Ishikawa (cell line): ENCODE results near the gene TPO.

Experiments
- CEBPB ChIP-seq: IDR thresholded peaks from 2 replicates; pipeline ENCODE4 v1.6.1; 2012
- CREB1 ChIP-seq: IDR thresholded peaks from 2 replicates; pipeline ENCODE4 v1.6.1; 2012; ENCODE audit warnings: low read depth
- EGR1 ChIP-seq: IDR thresholded peaks from 2 replicates; pipeline ENCODE4 v1.6.1; 2012
- EP300 ChIP-seq: IDR thresholded peaks from 2 replicates; pipeline ENCODE4 v1.6.1; 2012; ENCODE audit warnings: borderline replicate concordance
- FOXM1 ChIP-seq: IDR thresholded peaks from 2 replicates; pipeline ENCODE4 v1.6.1; 2012; ENCODE audit warnings: low read depth, borderline replicate concordance
- MAX ChIP-seq: IDR thresholded peaks from 2 replicates; pipeline ENCODE4 v1.6.1; 2012
- NFIC ChIP-seq: IDR thresholded peaks from 2 replicates; pipeline ENCODE4 v1.6.1; 2012
- RAD21 ChIP-seq: IDR thresholded peaks from 2 replicates; pipeline ENCODE4 v1.6.1; 2012; ENCODE audit warnings: low read depth
- REST ChIP-seq: IDR thresholded peaks from 2 replicates; pipeline ENCODE4 v1.6.1; 2012; ENCODE audit warnings: low read depth, mild to moderate bottlenecking
- TAF1 ChIP-seq: IDR thresholded peaks from 2 replicates; pipeline ENCODE4 v1.6.1; 2012; ENCODE audit warnings: low read depth, mild to moderate bottlenecking
- TCF12 ChIP-seq: IDR thresholded peaks from 2 replicates; pipeline ENCODE4 v1.6.1; 2012; ENCODE audit warnings: low read depth
- TEAD4 ChIP-seq: IDR thresholded peaks from 2 replicates; pipeline ENCODE4 v1.6.1; 2012
- USF1 ChIP-seq: IDR thresholded peaks from 2 replicates; pipeline ENCODE4 v1.6.1; 2012
- YY1 ChIP-seq: IDR thresholded peaks from 2 replicates; pipeline ENCODE4 v1.6.1; 2012; ENCODE audit warnings: low read depth
- ZBTB7A ChIP-seq: IDR thresholded peaks from 2 replicates; pipeline ENCODE4 v1.6.1; 2012; ENCODE audit warnings: low read depth

Gene TPO

GRCh38 chr2:1479346-1479745 lies 66.1 kb downstream of the TPO start:
- TF ChIP-seq CEBPB (no peak), RAD21 (no peak), FOXM1 (no peak), ZBTB7A (no peak), YY1 (no peak), NFIC (no peak), REST (no peak), TCF12 (no peak), TAF1 (no peak)

- TF ChIP-seq NFIC (no peak), ZBTB7A (no peak), YY1 (no peak), USF1 (no peak), EP300 (no peak), REST (no peak), RAD21 (no peak), CREB1 (no peak), EGR1 (no peak), CEBPB (no peak), MAX (no peak), TEAD4 (no peak), FOXM1 (no peak), TAF1 (no peak), TCF12 (no peak)
Observed at GRCh38 chr2:1480671-1481076, 67.4 kb downstream of the TPO start.

GRCh38 chr2:1481406-1482252 lies 68.4 kb downstream of the TPO start:
- no peak for TF ChIP-seq EGR1
- no peak for TF ChIP-seq TEAD4
- TF ChIP-seq YY1: no peak
- TF ChIP-seq ZBTB7A: no peak
- no peak for TF ChIP-seq EP300
- no peak for TF ChIP-seq REST
- TF ChIP-seq TCF12: no peak
- TF ChIP-seq USF1: no peak
- TF ChIP-seq RAD21: no peak
- no peak for TF ChIP-seq CEBPB
- TF ChIP-seq MAX: no peak
- TF ChIP-seq TAF1: no peak
- TF ChIP-seq NFIC: no peak
- no peak for TF ChIP-seq CREB1
- TF ChIP-seq FOXM1: no peak

GRCh38 chr2:1482253-1482675 lies 69.0 kb downstream of the TPO start:
- TF ChIP-seq FOXM1 (no peak), TEAD4 (no peak), EP300 (no peak), MAX (no peak), REST (no peak)
